Left cardiac atrium (tissue), 4 donors: ENCODE results near the gene TLCD4. TPM values are rescaled to one million over a fixed set of nuclear protein-coding genes. Genes with fewer than 3 reads are reported as not detected.
"Not testable (repeated sequence)": the region's sequence is repeated elsewhere in the genome, so short reads cannot be mapped to it uniquely, and the experiment has no call there.

Source experiments
- ATAC-seq, 2 donors: fragments of 200-7000 bp; cut with Tn5 transposase; one replicate each; pipeline ENCODE4 v1.9.1; 2020; ENCODE audit warnings: mild to moderate bottlenecking in 2 of 2, moderate library complexity in 2 of 2
- DNase-seq: peaks from one replicate; pipeline ENCODE4 v3.0.0-alpha.2; 2020
- intact Hi-C, 2 donors: fragments of 100-400 bp; cut with DNase I; formaldehyde crosslinking; loops; one replicate each; pipeline versions ENCODE4 v1.14.1 to v1.15.1; 2022 to 2023
- total RNA-seq, 2 donors: library from RNA; stranded (reverse); fragmentation: NEBNext Ultra II Directional; extraction: Animal tissue kit (Norgen Biotek cat#: 25700); gene quantifications; one replicate each; pipeline ENCODE4 v1.2.1, GENCODE V29; 2021
- donor health status: DM: no; HTN: yes; CAD: no.
- donor health status: DM: no; HTN: yes; CAD: no; lungs with severe emphysema.
- donor health status: DM: yes; HTN: yes; CAD: no.
- donor health status: Dilated cardiomyopathy.

Gene TLCD4
- total RNA-seq, 2 donors from 2014 or later: 43.4 to 48.3 TPM

GRCh38 chr1:95127380-95127779 is 10.2 kb downstream of the TLCD4 start:
- no peak for DNase-seq
- no peak for ATAC-seq
- intact Hi-C loops: loop anchor here in 1 of 2 donors (10.0 kb wide), 1 partner anchor 67 kb away; no protein-coding TSS in a partner anchor

GRCh38 chr1:95132762-95133161 is 15.6 kb downstream of the TLCD4 start:
- DNase-seq (no peak), ATAC-seq (peak in 1 of 2 donors; percentile 35)
- intact Hi-C loops: no loop called here

GRCh38 chr1:95133687-95134086 is 16.5 kb downstream of the TLCD4 start:
- ATAC-seq: no peak
- no peak for DNase-seq
- intact Hi-C loops: no loop called here

- ATAC-seq: no peak
These were observed 21.1 kb downstream of the TLCD4 start for GRCh38 chr1:95138223-95138622.

GRCh38 chr1:95139039-95139438 is 21.9 kb downstream of the TLCD4 start:
- ATAC-seq (no peak), DNase-seq (no peak)
- intact Hi-C loops: no loop called here

More at GRCh38 chr1:95138223-95138622, 21.1 kb downstream of the TLCD4 start:
- intact Hi-C loops: no loop called here
- DNase-seq: no peak

GRCh38 chr1:95140791-95141190 is 23.6 kb downstream of the TLCD4 start:
- DNase-seq (no peak), ATAC-seq (no peak)
- intact Hi-C loops: no loop called here

GRCh38 chr1:95145493-95145892 is 28.3 kb downstream of the TLCD4 start:
- ATAC-seq (no peak), DNase-seq (no peak)
- intact Hi-C loops: no loop called here

- ATAC-seq (no peak), DNase-seq (no peak)
- intact Hi-C loops: no loop called here
These were observed 29.5 kb downstream of the TLCD4 start for GRCh38 chr1:95146637-95147036.

GRCh38 chr1:95154096-95154495 is 36.9 kb downstream of the TLCD4 start:
- intact Hi-C loops: no loop called here
- no peak for DNase-seq
- ATAC-seq: no peak

GRCh38 chr1:95165569-95165968 is 48.4 kb downstream of the TLCD4 start:
- intact Hi-C loops, DNase-seq, ATAC-seq: not testable (repeated sequence)

Other genes with a start within 250 kb of the TLCD4 start
- 100 to 1,000 TPM in 1 of 2 donors, 10 to 100 TPM in 1; 87.7 to 162 TPM for gene CNN3, start 190.2 kb upstream of the TLCD4 start, total RNA-seq
- 1 to 10 TPM; 2.5 to 4.3 TPM for gene ALG14, start 44.4 kb upstream of the TLCD4 start, total RNA-seq
- gene RWDD3, start 116.9 kb downstream of the TLCD4 start, total RNA-seq: 10 to 100 TPM; 12.3 to 17.7 TPM